Neutrophil (primary cell): ENCODE measurements around the gene SMPD3.

ENCODE experiments used
- H3K27ac ChIP-seq: fragments of 200-600 bp; sonication (generic); 2 replicates; pipeline ENCODE4 v1.5.1; 2016; ENCODE audit warnings: mild to moderate bottlenecking, moderate library complexity
- H3K27me3 ChIP-seq: fragments of 200-600 bp; sonication (generic); 2 replicates; pipeline ENCODE4 v1.6.0; 2016; ENCODE audit warnings: mild to moderate bottlenecking
- H3K36me3 ChIP-seq: fragments of 200-600 bp; sonication (generic); 2 replicates; pipeline ENCODE4 v1.5.1; 2017
- H3K4me1 ChIP-seq, 2 experiments: fragments of 200-600 bp in 1 of 2; sonication (generic) in 1 of 2; 1 replicate in 1 of 2; 2 replicates in 1 of 2; pipeline versions ENCODE4 v1.5.1 to v1.6.1; 2013 to 2016; ENCODE audit warnings: low read depth in 1 of 2, low read length in 1 of 2, mild to moderate bottlenecking in 1 of 2, moderate library complexity in 1 of 2; ENCODE audit not compliant: control insufficient read depth in 1 of 2, insufficient read depth in 1 of 2
- H3K4me3 ChIP-seq, 2 experiments: fragments of 200-600 bp in 1 of 2; sonication (generic) in 1 of 2; 1 replicate in 1 of 2; 2 replicates in 1 of 2; pipeline ENCODE4 v1.5.1; 2013 to 2016; ENCODE audit warnings: low read depth in 1 of 2, low read length in 1 of 2, mild to moderate bottlenecking in 1 of 2, moderate library complexity in 1 of 2
- H3K9me3 ChIP-seq: fragments of 200-600 bp; sonication (generic); 2 replicates; pipeline ENCODE4 v1.5.1; 2016
- TF ChIP-seq, protein P1 (sequence below): fragments of 200-600 bp; sonication (generic); IDR thresholded peaks from 2 replicates; pipeline ENCODE4 v1.5.1; 2016; ENCODE audit warnings: antibody characterized with exemption

SMPD3 gene

DNA sequence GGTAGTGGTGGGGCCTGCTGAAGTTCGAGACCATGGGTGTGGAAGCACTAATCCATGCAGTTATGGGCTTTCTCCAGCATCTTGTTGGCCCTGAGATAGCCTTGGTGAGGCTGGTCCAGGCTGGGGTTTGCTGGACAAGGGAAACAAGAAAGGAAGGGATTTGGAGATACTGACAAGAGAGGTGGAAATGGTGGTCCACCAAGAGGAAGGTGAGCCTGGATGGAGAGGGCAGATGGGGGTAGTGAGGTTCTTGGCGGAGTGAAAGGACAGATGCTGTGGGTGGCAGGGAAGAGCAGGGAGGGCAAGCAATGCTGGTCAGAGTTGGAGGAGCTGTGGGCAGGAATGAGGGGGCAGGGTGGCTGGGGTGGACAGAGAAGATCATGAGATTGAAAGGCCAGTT, 5.5 kb upstream of the SMPD3 start:
- Histone ChIP-seq H3K27ac (no peak overlapping the region), H3K36me3 (no peaks in the 10 kb centered on the region), H3K27me3 (peaks cover 42% of the 10 kb centered on the region), H3K4me1 (peaks cover 0 to 6% of the 10 kb centered on the region in 2 experiments), H3K9me3 (no peaks in the 10 kb centered on the region), H3K4me3 (no peak overlapping the region)
- TF ChIP-seq, protein P1, sequence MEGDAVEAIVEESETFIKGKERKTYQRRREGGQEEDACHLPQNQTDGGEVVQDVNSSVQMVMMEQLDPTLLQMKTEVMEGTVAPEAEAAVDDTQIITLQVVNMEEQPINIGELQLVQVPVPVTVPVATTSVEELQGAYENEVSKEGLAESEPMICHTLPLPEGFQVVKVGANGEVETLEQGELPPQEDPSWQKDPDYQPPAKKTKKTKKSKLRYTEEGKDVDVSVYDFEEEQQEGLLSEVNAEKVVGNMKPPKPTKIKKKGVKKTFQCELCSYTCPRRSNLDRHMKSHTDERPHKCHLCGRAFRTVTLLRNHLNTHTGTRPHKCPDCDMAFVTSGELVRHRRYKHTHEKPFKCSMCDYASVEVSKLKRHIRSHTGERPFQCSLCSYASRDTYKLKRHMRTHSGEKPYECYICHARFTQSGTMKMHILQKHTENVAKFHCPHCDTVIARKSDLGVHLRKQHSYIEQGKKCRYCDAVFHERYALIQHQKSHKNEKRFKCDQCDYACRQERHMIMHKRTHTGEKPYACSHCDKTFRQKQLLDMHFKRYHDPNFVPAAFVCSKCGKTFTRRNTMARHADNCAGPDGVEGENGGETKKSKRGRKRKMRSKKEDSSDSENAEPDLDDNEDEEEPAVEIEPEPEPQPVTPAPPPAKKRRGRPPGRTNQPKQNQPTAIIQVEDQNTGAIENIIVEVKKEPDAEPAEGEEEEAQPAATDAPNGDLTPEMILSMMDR, result no peak

DNA sequence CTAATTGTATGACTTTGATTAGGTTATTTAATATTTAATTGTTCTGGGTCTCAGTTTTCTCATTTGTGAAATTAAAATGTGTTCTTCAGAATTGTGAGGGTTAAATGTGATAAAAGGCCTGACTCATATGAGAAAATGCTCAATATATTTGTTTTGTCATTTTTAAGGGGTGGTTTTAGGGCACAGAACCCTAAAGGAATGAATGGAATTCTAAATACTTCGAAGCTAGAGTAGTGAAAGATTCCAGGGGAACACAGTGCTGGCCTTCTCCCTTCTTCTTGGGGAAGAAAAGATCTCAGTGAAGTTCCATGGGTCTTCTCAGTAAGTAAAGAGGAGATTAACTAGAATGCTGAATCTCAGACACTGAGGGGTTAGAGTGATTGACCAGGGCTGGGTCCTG, 3.9 kb upstream of the SMPD3 start:
- no peak overlapping the region for H3K27ac ChIP-seq
- TF ChIP-seq, protein P1, result no peak
- H3K4me1 ChIP-seq, result peaks cover 8 to 20% of the 10 kb centered on the region in 2 experiments
- no peaks in the 10 kb centered on the region for H3K9me3 ChIP-seq
- no peaks in the 10 kb centered on the region for H3K36me3 ChIP-seq
- H3K27me3 ChIP-seq, result peaks cover 59% of the 10 kb centered on the region
- H3K4me3 ChIP-seq, result no peak overlapping the region

DNA sequence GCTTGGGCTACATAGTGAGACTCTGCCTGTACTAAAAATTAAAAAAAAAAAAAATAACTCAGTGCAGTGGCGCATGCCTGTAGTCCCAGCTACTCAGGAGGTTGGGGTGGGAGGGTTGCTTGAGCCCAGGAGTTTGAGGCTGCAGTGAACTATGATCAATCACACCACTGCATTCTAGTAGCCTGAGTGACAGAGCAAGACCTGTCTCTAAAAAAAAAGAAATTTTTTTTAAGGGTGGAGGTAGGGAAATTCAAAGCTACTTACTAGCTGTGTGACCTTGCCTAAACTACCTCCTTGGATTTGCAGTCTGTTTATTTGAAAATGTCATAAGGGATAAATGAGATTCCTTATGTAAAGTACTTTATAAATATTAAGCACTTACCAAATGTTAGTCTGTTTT, 3.4 kb upstream of the SMPD3 start:
- H3K9me3 ChIP-seq, result no peaks in the 10 kb centered on the region
- H3K4me3 ChIP-seq, result no peak overlapping the region
- TF ChIP-seq, protein P1, result no peak
- no peak overlapping the region for H3K27ac ChIP-seq
- H3K27me3 ChIP-seq, result peaks cover 64% of the 10 kb centered on the region
- H3K4me1 ChIP-seq, result peaks cover 8 to 20% of the 10 kb centered on the region in 2 experiments
- H3K36me3 ChIP-seq, result no peaks in the 10 kb centered on the region

DNA sequence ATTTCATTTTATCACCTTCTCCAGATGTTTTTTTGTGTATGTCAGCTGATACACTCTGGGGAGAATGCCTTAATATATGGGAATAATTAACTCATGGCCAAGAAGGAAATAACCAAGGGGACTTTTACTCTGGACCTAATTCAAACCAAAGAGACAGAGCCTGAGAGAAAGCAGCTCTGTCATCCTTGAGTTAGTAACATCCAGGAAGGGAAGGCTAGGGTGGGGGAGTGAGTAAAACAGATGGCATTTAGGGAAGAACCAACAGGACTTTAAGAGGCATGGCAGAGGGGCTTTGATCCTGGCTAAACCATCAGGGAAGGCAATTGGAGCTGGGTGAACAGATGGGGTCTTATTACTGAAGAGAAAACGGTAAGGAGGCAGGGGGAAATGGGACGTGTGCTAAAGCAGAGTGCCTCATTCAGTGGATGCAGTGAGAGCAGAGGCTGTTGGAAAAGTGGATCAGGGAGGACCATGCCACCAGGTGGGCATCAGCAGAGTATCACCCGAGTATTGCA, 2.5 kb upstream of the SMPD3 start:
- no peaks in the 10 kb centered on the region for H3K36me3 ChIP-seq
- H3K27me3 ChIP-seq, result peaks cover 73% of the 10 kb centered on the region
- TF ChIP-seq, protein P1, result no peak
- H3K4me3 ChIP-seq, result no peak overlapping the region
- no peak overlapping the region for H3K27ac ChIP-seq
- no peaks in the 10 kb centered on the region for H3K9me3 ChIP-seq
- H3K4me1 ChIP-seq, result peaks cover 8 to 20% of the 10 kb centered on the region in 2 experiments

DNA sequence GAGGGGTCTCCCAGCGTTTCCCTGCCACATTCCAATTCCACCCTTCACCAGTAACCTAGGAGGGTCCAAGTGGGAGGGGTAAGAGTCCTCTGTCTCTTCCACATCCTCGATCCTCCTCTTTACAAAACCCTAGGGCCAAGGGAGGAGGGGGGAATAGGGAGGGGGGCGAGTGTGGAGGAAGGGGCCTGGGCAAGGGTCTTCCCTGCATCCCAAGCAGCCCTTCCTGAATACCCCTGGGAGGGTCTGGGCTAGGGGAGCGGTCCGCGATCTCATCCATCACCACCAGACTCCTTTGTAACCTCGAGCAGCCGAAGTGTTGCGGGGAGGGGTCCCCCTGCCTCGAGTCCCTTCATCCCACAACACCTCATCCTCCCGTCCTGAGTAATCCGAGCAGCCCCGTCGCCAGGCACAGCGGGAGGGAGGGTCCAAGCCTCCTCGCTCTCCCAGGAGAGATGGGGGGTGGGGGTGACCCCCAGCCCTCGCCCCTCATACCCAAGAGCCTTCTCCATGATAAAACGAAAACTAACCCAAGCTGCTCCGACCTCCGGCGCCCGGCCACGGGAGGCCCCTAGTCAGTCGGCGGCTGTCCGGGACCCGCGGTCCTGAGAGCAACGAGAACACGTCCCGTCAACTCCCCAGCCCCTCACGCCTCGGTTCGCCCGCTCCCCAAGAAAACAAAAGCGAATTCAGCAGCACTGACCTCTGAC, 502 bp downstream of the SMPD3 start:
- no peaks in the 10 kb centered on the region for H3K9me3 ChIP-seq
- peaks cover 8 to 14% of the 10 kb centered on the region in 2 experiments for H3K4me1 ChIP-seq
- peaks cover 99% of the 10 kb centered on the region for H3K27me3 ChIP-seq
- no peak overlapping the region for H3K27ac ChIP-seq
- TF ChIP-seq, protein P1, result no peak
- no peaks in the 10 kb centered on the region for H3K36me3 ChIP-seq
- peak overlapping the region; percentile 43 to 54 for H3K4me3 ChIP-seq
